Smooth muscle cell (in vitro differentiated cells): ENCODE measurements around the gene NPY1R. TPM values are rescaled to one million over a fixed set of nuclear protein-coding genes. Genes with fewer than 3 reads are reported as not detected.

Source experiments
- DNase-seq: peaks from one replicate; lab custom pipeline; 2025; ENCODE audit not compliant: unreplicated experiment; lab: John Stamatoyannopoulos, UW
- H2AFZ ChIP-seq: fragments of 200-600 bp; sonication (generic); 2 replicates; pipeline ENCODE4 v1.6.0; 2016; ENCODE audit warnings: antibody characterized with exemption, low read depth, mild to moderate bottlenecking
- H3F3A ChIP-seq: fragments of 200-600 bp; sonication (generic); 2 replicates; pipeline ENCODE4 v1.6.0; 2017; ENCODE audit warnings: antibody characterized with exemption, low read depth
- H3K27ac ChIP-seq: fragments of 200-600 bp; sonication (generic); 2 replicates; pipeline ENCODE4 v1.5.1; 2016; ENCODE audit warnings: low read depth, mild to moderate bottlenecking
- H3K27me3 ChIP-seq: fragments of 200-600 bp; sonication (generic); 2 replicates; pipeline ENCODE4 v1.6.1; 2016; ENCODE audit warnings: low read depth, mild to moderate bottlenecking
- H3K36me3 ChIP-seq: fragments of 200-600 bp; sonication (generic); 2 replicates; pipeline ENCODE4 v1.5.1; 2016; ENCODE audit warnings: low read depth
- H3K4me1 ChIP-seq: fragments of 200-600 bp; sonication (generic); 2 replicates; pipeline ENCODE4 v1.5.1; 2016; ENCODE audit warnings: low read depth
- H3K4me2 ChIP-seq: fragments of 200-600 bp; sonication (generic); 2 replicates; pipeline ENCODE4 v1.6.0; 2016; ENCODE audit warnings: mild to moderate bottlenecking
- H3K4me3 ChIP-seq: fragments of 200-600 bp; sonication (generic); 2 replicates; pipeline ENCODE4 v1.5.1; 2016; ENCODE audit warnings: mild to moderate bottlenecking
- H3K79me2 ChIP-seq: fragments of 200-600 bp; sonication (generic); 2 replicates; pipeline ENCODE4 v1.6.0; 2016; ENCODE audit warnings: low read depth, mild to moderate bottlenecking
- H3K9ac ChIP-seq: fragments of 200-600 bp; sonication (generic); 2 replicates; pipeline ENCODE4 v1.6.0; 2016; ENCODE audit warnings: low read depth
- H3K9me3 ChIP-seq: fragments of 200-600 bp; sonication (generic); replicated peaks from 2 replicates; pipeline ENCODE4 v1.5.1; 2016; ENCODE audit warnings: low read depth
- H4K20me1 ChIP-seq: fragments of 200-600 bp; sonication (generic); 2 replicates; pipeline ENCODE4 v1.6.0; 2016; ENCODE audit warnings: low read depth
- WGBS: methylation state at CpG from one replicate; pipeline ENCODE4 v1.1.7; 2016; ENCODE audit warnings: low lambda C conversion rate; 5-methylcytosine and 5-hydroxymethylcytosine counted together
- polyA plus RNA-seq: library from polyadenylated mRNA; unstranded; fragments of >200 nt; fragmentation: Nextera tagmentation; extraction: Ambion mirVana; gene quantifications from 2 replicates; pipeline ENCODE4 v1.2.1, GENCODE V29; 2016
- total RNA-seq: library from RNA; depleted of rRNA; stranded (reverse); fragments of >200 nt; gene quantifications from 2 replicates; pipeline ENCODE4 v1.2.3, GENCODE V29; 2014
- TF ChIP-seq, protein P1 (sequence below): fragments of 200-600 bp; sonication (generic); IDR thresholded peaks from 2 replicates; pipeline ENCODE4 v1.5.1; 2017; ENCODE audit warnings: borderline replicate concordance, mild to moderate bottlenecking, antibody characterized with exemption; ENCODE audit not compliant: insufficient read depth, poor library complexity, severe bottlenecking

NPY1R gene
- total and polyA plus RNA-seq, 2 experiments from 2014 or later, result 18.3 to 44.9 TPM

DNA sequence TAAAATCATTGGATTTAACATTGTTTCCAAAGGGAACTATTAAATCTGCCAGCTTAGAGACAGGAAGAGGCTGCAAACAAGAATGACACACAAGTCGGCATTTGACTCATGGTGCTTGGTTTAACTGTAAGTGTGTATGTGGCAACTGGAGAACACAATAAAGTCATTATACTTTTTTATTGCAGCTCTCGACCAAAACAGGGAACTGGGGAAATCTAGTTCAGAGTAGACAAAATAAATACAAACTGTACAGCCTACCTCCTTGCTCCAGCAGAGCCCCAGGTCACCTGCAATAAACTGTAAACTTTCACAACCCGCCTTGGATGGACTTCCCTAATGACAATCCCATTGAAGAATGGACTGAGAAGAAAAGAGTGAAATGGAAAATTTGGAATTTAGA, 35.3 kb upstream of the NPY1R start:
- TF ChIP-seq, protein P1, sequence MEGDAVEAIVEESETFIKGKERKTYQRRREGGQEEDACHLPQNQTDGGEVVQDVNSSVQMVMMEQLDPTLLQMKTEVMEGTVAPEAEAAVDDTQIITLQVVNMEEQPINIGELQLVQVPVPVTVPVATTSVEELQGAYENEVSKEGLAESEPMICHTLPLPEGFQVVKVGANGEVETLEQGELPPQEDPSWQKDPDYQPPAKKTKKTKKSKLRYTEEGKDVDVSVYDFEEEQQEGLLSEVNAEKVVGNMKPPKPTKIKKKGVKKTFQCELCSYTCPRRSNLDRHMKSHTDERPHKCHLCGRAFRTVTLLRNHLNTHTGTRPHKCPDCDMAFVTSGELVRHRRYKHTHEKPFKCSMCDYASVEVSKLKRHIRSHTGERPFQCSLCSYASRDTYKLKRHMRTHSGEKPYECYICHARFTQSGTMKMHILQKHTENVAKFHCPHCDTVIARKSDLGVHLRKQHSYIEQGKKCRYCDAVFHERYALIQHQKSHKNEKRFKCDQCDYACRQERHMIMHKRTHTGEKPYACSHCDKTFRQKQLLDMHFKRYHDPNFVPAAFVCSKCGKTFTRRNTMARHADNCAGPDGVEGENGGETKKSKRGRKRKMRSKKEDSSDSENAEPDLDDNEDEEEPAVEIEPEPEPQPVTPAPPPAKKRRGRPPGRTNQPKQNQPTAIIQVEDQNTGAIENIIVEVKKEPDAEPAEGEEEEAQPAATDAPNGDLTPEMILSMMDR, result no peak
- no peaks in the 10 kb centered on the region for H4K20me1 ChIP-seq
- no peaks in the 10 kb centered on the region for H3K9me3 ChIP-seq
- H3K36me3 ChIP-seq, result no peaks in the 10 kb centered on the region
- H3K4me3 ChIP-seq, result no peak overlapping the region
- H3K4me1 ChIP-seq, result no peaks in the 10 kb centered on the region
- WGBS, result 34% methylated on average over 3 of the region's 3 CpGs
- H3K9ac ChIP-seq, result no peak overlapping the region
- peak overlapping the region; percentile 39 for H2AFZ ChIP-seq
- H3K27me3 ChIP-seq, result no peaks in the 10 kb centered on the region
- no peaks in the 10 kb centered on the region for H3K79me2 ChIP-seq
- DNase-seq, result no peak
- H3K4me2 ChIP-seq, result peak overlapping the region; percentile 33
- H3F3A ChIP-seq, result no peaks in the 10 kb centered on the region
- peak overlapping the region; percentile 34 for H3K27ac ChIP-seq

DNA sequence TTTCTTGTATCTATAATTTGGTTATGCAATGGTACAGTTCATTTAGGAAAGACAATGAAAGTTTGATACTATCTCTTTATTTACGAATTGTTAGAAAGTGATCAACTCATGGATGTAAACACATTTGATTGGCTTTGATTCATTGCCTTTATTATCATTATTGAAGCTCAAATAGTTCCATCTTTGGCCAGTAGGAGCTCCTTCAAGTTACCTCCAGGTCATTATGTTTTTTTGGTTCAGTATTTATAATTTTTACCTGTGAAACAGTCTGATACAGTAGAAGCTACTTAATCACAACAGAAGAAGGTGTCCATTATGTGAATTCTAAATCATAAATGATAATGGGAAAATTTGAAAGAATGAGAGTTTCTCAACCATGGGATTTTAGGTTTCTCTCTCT, 23.7 kb upstream of the NPY1R start:
- Histone ChIP-seq H4K20me1 (no peaks in the 10 kb centered on the region), H3K36me3 (no peaks in the 10 kb centered on the region), H2AFZ (no peak overlapping the region), H3K27me3 (no peaks in the 10 kb centered on the region), H3K4me3 (no peak overlapping the region), H3F3A (no peaks in the 10 kb centered on the region), H3K9me3 (no peaks in the 10 kb centered on the region), H3K27ac (no peak overlapping the region), H3K9ac (no peak overlapping the region), H3K4me2 (no peak overlapping the region), H3K79me2 (no peaks in the 10 kb centered on the region), H3K4me1 (no peaks in the 10 kb centered on the region)
- WGBS, result 90% methylated on average over 1 of the region's 1 CpG
- TF ChIP-seq, protein P1, result no peak
- DNase-seq, result no peak

DNA sequence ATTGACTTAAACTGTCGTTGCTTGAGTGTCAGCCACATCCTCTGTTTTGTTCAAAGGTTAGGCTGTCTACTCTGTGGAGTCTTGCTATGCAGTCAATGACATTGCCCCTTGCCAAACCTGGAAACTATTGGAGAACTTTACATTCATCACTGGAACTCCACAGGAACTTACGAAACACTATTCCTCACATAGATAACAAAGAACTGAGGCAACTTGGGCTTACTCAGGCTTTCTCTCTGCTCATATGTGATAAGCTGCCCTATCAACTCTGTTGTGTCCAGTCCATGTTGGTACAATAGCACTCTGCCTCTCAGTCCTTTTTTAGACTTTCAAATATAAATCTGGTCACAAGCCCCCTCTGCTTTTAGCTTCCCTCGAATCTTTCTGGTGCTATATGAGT, 20.7 kb upstream of the NPY1R start:
- H2AFZ ChIP-seq, result no peak overlapping the region
- H3K79me2 ChIP-seq, result no peaks in the 10 kb centered on the region
- no peaks in the 10 kb centered on the region for H3K36me3 ChIP-seq
- WGBS, result 74% methylated on average over 3 of the region's 3 CpGs
- H3F3A ChIP-seq, result no peaks in the 10 kb centered on the region
- H3K9me3 ChIP-seq, result no peaks in the 10 kb centered on the region
- TF ChIP-seq, protein P1, result no peak
- no peak overlapping the region for H3K27ac ChIP-seq
- H3K4me2 ChIP-seq, result no peak overlapping the region
- no peak overlapping the region for H3K4me3 ChIP-seq
- no peak for DNase-seq
- H4K20me1 ChIP-seq, result no peaks in the 10 kb centered on the region
- no peaks in the 10 kb centered on the region for H3K4me1 ChIP-seq
- H3K27me3 ChIP-seq, result no peaks in the 10 kb centered on the region
- H3K9ac ChIP-seq, result no peak overlapping the region

DNA sequence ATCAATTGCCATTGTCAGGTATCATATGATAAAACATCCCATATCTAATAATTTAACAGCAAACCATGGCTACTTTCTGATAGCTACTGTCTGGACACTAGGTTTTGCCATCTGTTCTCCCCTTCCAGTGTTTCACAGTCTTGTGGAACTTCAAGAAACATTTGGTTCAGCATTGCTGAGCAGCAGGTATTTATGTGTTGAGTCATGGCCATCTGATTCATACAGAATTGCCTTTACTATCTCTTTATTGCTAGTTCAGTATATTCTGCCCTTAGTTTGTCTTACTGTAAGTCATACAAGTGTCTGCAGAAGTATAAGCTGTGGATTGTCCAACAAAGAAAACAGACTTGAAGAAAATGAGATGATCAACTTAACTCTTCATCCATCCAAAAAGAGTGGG, 18.3 kb upstream of the NPY1R start:
- Histone ChIP-seq H3K4me1 (no peaks in the 10 kb centered on the region), H3K9ac (no peak overlapping the region), H3F3A (no peaks in the 10 kb centered on the region), H4K20me1 (no peaks in the 10 kb centered on the region), H2AFZ (no peak overlapping the region), H3K4me2 (no peak overlapping the region), H3K36me3 (no peaks in the 10 kb centered on the region), H3K79me2 (no peaks in the 10 kb centered on the region), H3K4me3 (no peak overlapping the region), H3K9me3 (no peaks in the 10 kb centered on the region), H3K27ac (no peak overlapping the region), H3K27me3 (peaks cover 16% of the 10 kb centered on the region)
- no peak for DNase-seq
- TF ChIP-seq, protein P1, result no peak
